Uterus (tissue), 4 donors: ENCODE measurements around the gene MAPRE2. TPM values are rescaled to one million over a fixed set of nuclear protein-coding genes. Genes with fewer than 3 reads are reported as not detected.

ENCODE experiments used
- DNase-seq, 2 donors: peaks; one replicate each; pipeline ENCODE4 v3.0.0-alpha.2; 2019 to 2020
- H3K27ac ChIP-seq, 2 donors: fragments of 200-600 bp; sonication (generic); 1 replicate in 1 of 2; 2 replicates in 1 of 2; pipeline ENCODE4 v1.5.1; 2016 to 2018
- H3K27me3 ChIP-seq, 2 donors: fragments of 200-600 bp; sonication (generic); one replicate each; pipeline ENCODE4 v1.5.1; 2018 to 2019; ENCODE audit warnings: control low read depth in 1 of 2
- H3K36me3 ChIP-seq, 2 donors: fragments of 200-600 bp; sonication (generic); one replicate each; pipeline ENCODE4 v1.5.1; 2019; ENCODE audit warnings: control low read depth in 1 of 2
- H3K4me1 ChIP-seq, 2 donors: fragments of 200-600 bp; sonication (generic); one replicate each; pipeline ENCODE4 v1.5.1; 2018 to 2019; ENCODE audit warnings: control low read depth in 1 of 2
- H3K4me3 ChIP-seq, 2 donors: fragments of 200-600 bp; sonication (generic); 1 replicate in 1 of 2; 2 replicates in 1 of 2; pipeline ENCODE4 v1.5.1; 2018 to 2019; ENCODE audit warnings: mild to moderate bottlenecking in 1 of 2
- H3K9me3 ChIP-seq, 2 donors: fragments of 200-600 bp; sonication (generic); one replicate each; pipeline ENCODE4 v1.5.1; 2019; ENCODE audit warnings: control low read depth in 1 of 2
- CTCF ChIP-seq, 4 experiments: fragments of 200-600 bp in 2 of 4; fragments of 450-650 bp in 2 of 4; sonication (generic) in 2 of 4; IDR thresholded peaks; one replicate each; pipeline ENCODE4 v1.5.1; 2016 to 2019; ENCODE audit warnings: antibody characterized with exemption in 4 of 4, mild to moderate bottlenecking in 2 of 4, moderate library complexity in 1 of 4
- POLR2A ChIP-seq, 2 donors: fragments of 450-650 bp; IDR thresholded peaks; one replicate each; pipeline ENCODE4 v1.6.1; 2016; ENCODE audit warnings: antibody characterized with exemption in 2 of 2, mild to moderate bottlenecking in 1 of 2, moderate library complexity in 1 of 2
- intact Hi-C: fragments of 100-400 bp; cut with DNase I; formaldehyde crosslinking; loops from one replicate; pipeline ENCODE4 v1.15.1; 2023; ENCODE audit warnings: low total_unique reads
- total RNA-seq, 4 donors: library from RNA; depleted of rRNA in 3 of 4; stranded (reverse); fragments of >200 nt in 3 of 4; gene quantifications; one replicate each; pipeline versions ENCODE4 v1.1.0 to v1.2.4, GENCODE V29; 2014 to 2023
- donor health status: DM: yes; HTN: yes; CAD: no.

Gene MAPRE2
- total RNA-seq, 4 donors from 2014 or later = 7.4 to 29.8 (median 21.7) TPM

GRCh38 chr18:35075132-35075531 lies 33.9 kb downstream of the MAPRE2 start:
- intact Hi-C loops = no loop called here
- DNase-seq = no peak
- Histone ChIP-seq H3K4me1 (no peaks in the 10 kb centered on the region), H3K4me3 (no peak overlapping the region), H3K9me3 (no peaks in the 10 kb centered on the region), H3K27ac (no peak overlapping the region), H3K27me3 (no peaks in the 10 kb centered on the region), H3K36me3 (no peaks in the 10 kb centered on the region)
- TF ChIP-seq CTCF (IDR thresholded peaks at IDR 0.05) = no peak
- TF ChIP-seq POLR2A (IDR thresholded peaks at IDR 0.05) = no peak

GRCh38 chr18:35076135-35076924 lies 35.1 kb downstream of the MAPRE2 start:
- Histone ChIP-seq H3K27ac (no peak overlapping the region), H3K36me3 (no peaks in the 10 kb centered on the region), H3K4me1 (no peaks in the 10 kb centered on the region), H3K27me3 (no peaks in the 10 kb centered on the region), H3K4me3 (no peak overlapping the region), H3K9me3 (no peaks in the 10 kb centered on the region)
- TF ChIP-seq CTCF (IDR thresholded peaks at IDR 0.05) (no peak), POLR2A (IDR thresholded peaks at IDR 0.05) (no peak)
- intact Hi-C loops = no loop called here
- no peak for DNase-seq

GRCh38 chr18:35077937-35078336 lies 36.7 kb downstream of the MAPRE2 start:
- no peaks in the 10 kb centered on the region for H3K27me3 ChIP-seq
- H3K27ac ChIP-seq = no peak overlapping the region
- intact Hi-C loops = no loop called here
- H3K4me3 ChIP-seq = no peak overlapping the region
- no peaks in the 10 kb centered on the region for H3K9me3 ChIP-seq
- no peaks in the 10 kb centered on the region for H3K36me3 ChIP-seq
- TF ChIP-seq POLR2A (IDR thresholded peaks at IDR 0.05) (no peak), CTCF (IDR thresholded peaks at IDR 0.05) (no peak)
- no peaks in the 10 kb centered on the region for H3K4me1 ChIP-seq
- DNase-seq = no peak

GRCh38 chr18:35080058-35080457 lies 38.8 kb downstream of the MAPRE2 start:
- intact Hi-C loops = no loop called here
- Histone ChIP-seq H3K27me3 (no peaks in the 10 kb centered on the region), H3K4me3 (no peak overlapping the region), H3K27ac (no peak overlapping the region), H3K4me1 (no peaks in the 10 kb centered on the region), H3K9me3 (no peaks in the 10 kb centered on the region), H3K36me3 (no peaks in the 10 kb centered on the region)
- no peak for DNase-seq
- TF ChIP-seq CTCF (IDR thresholded peaks at IDR 0.05) (no peak), POLR2A (IDR thresholded peaks at IDR 0.05) (no peak)

GRCh38 chr18:35083174-35083712 lies 42.0 kb downstream of the MAPRE2 start:
- no peak for DNase-seq
- Histone ChIP-seq H3K4me1 (no peaks in the 10 kb centered on the region), H3K4me3 (no peak overlapping the region), H3K9me3 (no peaks in the 10 kb centered on the region), H3K36me3 (no peaks in the 10 kb centered on the region), H3K27me3 (no peaks in the 10 kb centered on the region), H3K27ac (no peak overlapping the region)
- intact Hi-C loops = no loop called here
- TF ChIP-seq CTCF (IDR thresholded peaks at IDR 0.05) (no peak), POLR2A (IDR thresholded peaks at IDR 0.05) (no peak)
